DOHH2 (cell line): Measurements from ENCODE around the gene RFLNA.

ENCODE experiments used
- H3F3A ChIP-seq: fragments of 200-600 bp; sonication (generic), shearing (Covaris generic); 2 replicates; pipeline ENCODE4 v1.6.0; 2016; ENCODE audit warnings: antibody characterized with exemption, mild to moderate bottlenecking; ENCODE audit not compliant: control insufficient read depth, insufficient read depth
- H3K27ac ChIP-seq: fragments of 200-600 bp; sonication (generic); 2 replicates; pipeline ENCODE4 v1.5.1; 2014; ENCODE audit warnings: low read depth, mild to moderate bottlenecking, low read length, moderate library complexity
- H3K27me3 ChIP-seq: fragments of 200-600 bp; sonication (generic); 2 replicates; pipeline ENCODE4 v1.6.1; 2014; ENCODE audit warnings: mild to moderate bottlenecking, low read length, mixed read lengths; ENCODE audit not compliant: control insufficient read depth
- H3K36me3 ChIP-seq: fragments of 200-600 bp; sonication (generic); 2 replicates; pipeline ENCODE4 v1.6.1; 2014; ENCODE audit warnings: mild to moderate bottlenecking, low read length, moderate library complexity, mixed read lengths; ENCODE audit not compliant: control insufficient read depth
- H3K4me1 ChIP-seq: fragments of 200-600 bp; sonication (generic); 2 replicates; pipeline ENCODE4 v1.6.1; 2014; ENCODE audit warnings: mild to moderate bottlenecking, low read length, mixed read lengths; ENCODE audit not compliant: control insufficient read depth
- H3K4me2 ChIP-seq: fragments of 200-600 bp; sonication (generic); 2 replicates; pipeline ENCODE4 v1.6.0; 2014; ENCODE audit warnings: mild to moderate bottlenecking, low read length, moderate library complexity
- H3K4me3 ChIP-seq: fragments of 200-600 bp; sonication (generic); 2 replicates; pipeline ENCODE4 v1.5.1; 2014; ENCODE audit warnings: mild to moderate bottlenecking, low read length, mixed read lengths
- H3K79me2 ChIP-seq: fragments of 200-600 bp; sonication (generic); 2 replicates; pipeline ENCODE4 v1.6.1; 2014; ENCODE audit warnings: mild to moderate bottlenecking, low read length, mixed read lengths; ENCODE audit not compliant: control insufficient read depth
- H3K9me2 ChIP-seq: fragments of 200-600 bp; sonication (generic); replicated peaks from 2 replicates; pipeline ENCODE4 v1.6.1; 2014; ENCODE audit warnings: mild to moderate bottlenecking, low read length, mixed read lengths; ENCODE audit not compliant: control insufficient read depth
- H3K9me3 ChIP-seq: fragments of 200-600 bp; sonication (generic); 2 replicates; pipeline ENCODE4 v1.6.1; 2014; ENCODE audit warnings: antibody characterized with exemption, low read length, mixed read lengths; ENCODE audit not compliant: control insufficient read depth, insufficient read depth
- H4K20me1 ChIP-seq: fragments of 200-600 bp; sonication (generic); 2 replicates; pipeline ENCODE4 v1.6.0; 2014; ENCODE audit warnings: low read depth, mild to moderate bottlenecking, antibody characterized with exemption, low read length, moderate library complexity; ENCODE audit not compliant: control insufficient read depth, insufficient read depth
- CTCF ChIP-seq: fragments of 200-600 bp; sonication (generic); IDR thresholded peaks from one replicate; pipeline ENCODE4 v1.5.1; 2014; ENCODE audit warnings: antibody characterized with exemption, mild to moderate bottlenecking, low read depth, low read length; ENCODE audit not compliant: poor library complexity, severe bottlenecking
- EZH2phosphoT487 ChIP-seq: fragments of 200-600 bp; sonication (generic); IDR thresholded peaks from 2 replicates; pipeline ENCODE4 v1.6.1; 2017; ENCODE audit warnings: borderline replicate concordance, mild to moderate bottlenecking, antibody characterized with exemption, low read length, moderate library complexity, mixed read lengths

The RFLNA gene

DNA sequence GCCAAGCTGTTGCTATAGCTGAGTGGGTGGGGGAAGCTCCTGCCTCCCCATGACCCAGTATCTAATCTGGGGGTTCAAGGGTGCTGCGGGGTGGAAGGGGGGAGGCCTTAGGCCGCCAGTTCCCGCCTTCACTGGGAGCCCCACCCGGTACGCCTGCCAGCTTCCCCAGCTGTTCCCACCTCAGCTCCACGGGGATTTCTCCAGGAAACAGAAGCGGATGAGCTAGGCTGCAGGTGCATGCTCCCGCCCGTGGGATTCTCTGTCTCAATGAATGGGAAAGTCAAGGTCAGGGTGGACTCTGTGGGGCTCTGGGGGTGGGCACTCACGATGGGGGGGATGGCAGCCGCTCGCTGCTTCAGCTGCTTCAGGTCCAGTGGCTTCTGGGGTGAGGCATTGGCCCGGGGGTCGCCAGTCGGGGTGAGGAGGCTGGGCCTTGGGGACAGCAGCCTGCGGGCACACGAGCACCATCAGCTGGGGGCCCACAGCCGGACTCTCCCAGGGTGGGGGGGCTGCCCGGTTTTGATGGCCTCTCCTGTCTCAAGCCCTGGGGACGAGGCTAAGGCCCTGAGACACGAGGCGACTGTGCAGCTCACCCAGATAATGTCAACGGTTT lies 68.6 kb downstream of the RFLNA start:
- TF ChIP-seq CTCF (no peak), EZH2phosphoT487 (no peak)
- H3K4me3 ChIP-seq, result no peak overlapping the region
- H3K27me3 ChIP-seq, result no peaks in the 10 kb centered on the region
- no peaks in the 10 kb centered on the region for H3K9me3 ChIP-seq
- no peak overlapping the region for H3K27ac ChIP-seq
- H3K9me2 ChIP-seq, result no peaks in the 10 kb centered on the region
- H3F3A ChIP-seq, result no peaks in the 10 kb centered on the region
- H3K36me3 ChIP-seq, result peaks cover 8% of the 10 kb centered on the region; the same call in 1 of the 2 replicates
- H3K4me1 ChIP-seq, result no peaks in the 10 kb centered on the region
- H3K79me2 ChIP-seq, result no peaks in the 10 kb centered on the region
- H3K4me2 ChIP-seq, result no peak overlapping the region
- no peaks in the 10 kb centered on the region for H4K20me1 ChIP-seq

- Histone ChIP-seq H3K9me3 (no peaks in the 10 kb centered on the region), H4K20me1 (0 out of 2 replicates have a peak, but pooled peaks cover 4% of the 10 kb centered on the region), H3K9me2 (no peaks in the 10 kb centered on the region), H3K79me2 (no peaks in the 10 kb centered on the region), H3K4me2 (no peak overlapping the region), H3K4me1 (no peaks in the 10 kb centered on the region), H3K27me3 (no peaks in the 10 kb centered on the region), H3K4me3 (no peak overlapping the region), H3K27ac (no peak overlapping the region), H3F3A (no peaks in the 10 kb centered on the region), H3K36me3 (no peaks in the 10 kb centered on the region; the same call in 1 of the 2 replicates)
- TF ChIP-seq EZH2phosphoT487 (no peak), CTCF (no peak)
Observed at GRCh38 chr12:124364543-124364942, 69.7 kb downstream of the RFLNA start.
